A549 (cell line): ENCODE measurements around the gene CDCA3. TPM values are rescaled to one million over a fixed set of nuclear protein-coding genes. Genes with fewer than 3 reads are reported as not detected.

ENCODE experiments used
- ATAC-seq, 2 experiments: fragments of 200-7000 bp in 1 of 2; fragments of >200 bp in 1 of 2; cut with Nextera tagmentation in 1 of 2; cut with Tn5 transposase in 1 of 2; 3 replicates each; pipeline versions ENCODE4 v1.8.0 to v1.9.1; 2018 to 2020; ENCODE audit warnings: mild to moderate bottlenecking in 1 of 2, moderate library complexity in 1 of 2
- CTCF ChIA-PET: fragments of 300-600 bp; sonication (Branson Sonifier 250); formaldehyde crosslinking; extraction: SDS; loops from one replicate; lab custom pipeline; 2021; ENCODE audit warnings: antibody characterized with exemption, inconsistent platforms; lab: Yijun Ruan, JAX
- POLR2A ChIA-PET: fragments of 350-600 bp; formaldehyde crosslinking; extraction: SDS; loops from one replicate; lab custom pipeline; 2021; ENCODE audit warnings: antibody characterized with exemption, inconsistent platforms; lab: Yijun Ruan, JAX
- DNase-seq, 2 experiments: peaks; one replicate each; pipeline versions ENCODE4 v3.0.0 to v3.0.0-alpha.2; 2011 to 2016; ENCODE audit warnings: low read depth in 1 of 2, low spot score in 1 of 2
- FAIRE-seq: peaks from 2 replicates; lab custom pipeline; 2011; peaks lifted over from hg19 to GRCh38; lab: Jason Lieb, UNC
- H3K27ac ChIP-seq, 2 experiments: fragments of >200 bp; sonication (Bioruptor Twin); formaldehyde crosslinking; 3 replicates each; pipeline ENCODE4 v1.5.1; 2016 to 2017
- H3K4me1 ChIP-seq: fragments of >200 bp; sonication (Bioruptor Twin); formaldehyde crosslinking; 3 replicates; pipeline ENCODE4 v1.6.1; 2016
- H3K4me2 ChIP-seq: fragments of >200 bp; sonication (Bioruptor Twin); formaldehyde crosslinking; 3 replicates; pipeline ENCODE4 v1.6.1; 2016
- H3K4me3 ChIP-seq: fragments of >200 bp; sonication (Bioruptor Twin); formaldehyde crosslinking; 3 replicates; pipeline ENCODE4 v1.5.1; 2016
- H3K9me3 ChIP-seq: fragments of >200 bp; sonication (Bioruptor Twin); formaldehyde crosslinking; 3 replicates; pipeline ENCODE4 v1.6.1; 2016
- BCL3 ChIP-seq: fragments of >200 bp; sonication (Bioruptor Twin); formaldehyde crosslinking; IDR thresholded peaks from 3 replicates; pipeline ENCODE4 v1.6.1; 2016
- BHLHE40 ChIP-seq: IDR thresholded peaks from 2 replicates; pipeline ENCODE4 v1.6.1; 2012; ENCODE audit warnings: low read depth, low read length, inconsistent platforms
- CBX2 ChIP-seq: fragments of 200-600 bp; sonication (generic); IDR thresholded peaks from 2 replicates; pipeline ENCODE4 v1.6.1; 2016; ENCODE audit warnings: low read depth, mild to moderate bottlenecking, borderline replicate concordance
- CHD4 ChIP-seq: fragments of 200-600 bp; sonication (generic); IDR thresholded peaks from 2 replicates; pipeline ENCODE4 v1.6.1; 2016; ENCODE audit warnings: antibody characterized with exemption, mild to moderate bottlenecking, borderline replicate concordance
- EHF ChIP-seq: fragments of 250-450 bp; sonication (Bioruptor Pico); IDR thresholded peaks from 2 replicates; pipeline ENCODE4 v1.5.0; 2020; ENCODE audit warnings: mild to moderate bottlenecking
- EHMT2 ChIP-seq: fragments of 200-600 bp; sonication (generic); IDR thresholded peaks from 2 replicates; pipeline ENCODE4 v1.6.1; 2016; ENCODE audit warnings: antibody characterized with exemption, low read depth, mild to moderate bottlenecking, moderate library complexity
- EP300 ChIP-seq, 2 experiments: fragments of >200 bp; sonication (Bioruptor Twin); formaldehyde crosslinking; IDR thresholded peaks; 2 replicates in 1 of 2; 3 replicates in 1 of 2; pipeline ENCODE4 v1.6.1; 2016 to 2017
- FOSB ChIP-seq: fragments of 250-450 bp; sonication (Bioruptor Pico); IDR thresholded peaks from 2 replicates; pipeline ENCODE4 v1.5.0; 2020; ENCODE audit warnings: mild to moderate bottlenecking, moderate library complexity
- HEYL ChIP-seq: fragments of 250-450 bp; sonication (Bioruptor Pico); IDR thresholded peaks from 2 replicates; pipeline ENCODE4 v1.8.0; 2021; ENCODE audit warnings: mild to moderate bottlenecking, moderate library complexity
- HMGXB4 ChIP-seq: fragments of 250-450 bp; sonication (Bioruptor Pico); IDR thresholded peaks from 2 replicates; pipeline ENCODE4 v1.5.0; 2021; ENCODE audit warnings: mild to moderate bottlenecking, moderate library complexity, borderline replicate concordance
- JUNB ChIP-seq: fragments of >200 bp; sonication (Bioruptor Twin); formaldehyde crosslinking; IDR thresholded peaks from 2 replicates; pipeline ENCODE4 v1.6.1; 2016
- KDM5A ChIP-seq: fragments of 200-600 bp; sonication (generic); IDR thresholded peaks from 2 replicates; pipeline ENCODE4 v1.6.1; 2016; ENCODE audit warnings: antibody characterized with exemption, mild to moderate bottlenecking
- MAFK ChIP-seq: fragments of 450-650 bp; IDR thresholded peaks from 2 replicates; pipeline ENCODE4 v1.6.1; 2014; ENCODE audit not compliant: partially characterized antibody
- MAZ ChIP-seq: fragments of 150-350 bp; IDR thresholded peaks from 2 replicates; pipeline ENCODE4 v1.6.1; 2014; ENCODE audit warnings: antibody characterized with exemption, low read depth, low read length, borderline replicate concordance
- NFE2L2 ChIP-seq: fragments of 150-350 bp; conservative IDR thresholded peaks from 2 replicates; pipeline ENCODE4 v1.6.1; 2014; ENCODE audit warnings: low read length
- NR3C1 ChIP-seq: fragments of >200 bp; sonication (Bioruptor Twin); formaldehyde crosslinking; IDR thresholded peaks from 3 replicates; pipeline ENCODE4 v1.6.1; 2017
- PHF8 ChIP-seq: fragments of 200-600 bp; sonication (generic); IDR thresholded peaks from 2 replicates; pipeline ENCODE4 v1.6.1; 2016; ENCODE audit warnings: low read depth, mild to moderate bottlenecking, antibody characterized with exemption, moderate library complexity, borderline replicate concordance
- RAD21 ChIP-seq, 2 experiments: fragments of >200 bp in 1 of 2; sonication (Bioruptor Twin) in 1 of 2; formaldehyde crosslinking in 1 of 2; IDR thresholded peaks in 1 of 2; conservative IDR thresholded peaks in 1 of 2; 2 replicates in 1 of 2; 3 replicates in 1 of 2; pipeline ENCODE4 v1.6.1; 2012 to 2018; ENCODE audit warnings: inconsistent platforms in 1 of 2
- RCOR1 ChIP-seq: fragments of 150-350 bp; IDR thresholded peaks from 2 replicates; pipeline ENCODE4 v1.6.1; 2014; ENCODE audit warnings: antibody characterized with exemption, low read length, low read depth
- RFX5 ChIP-seq: fragments of 450-650 bp; IDR thresholded peaks from 2 replicates; pipeline ENCODE4 v1.7.1; 2014; ENCODE audit warnings: antibody characterized with exemption, mild to moderate bottlenecking, moderate library complexity
- SREBF2 ChIP-seq: fragments of 450-650 bp; IDR thresholded peaks from 2 replicates; pipeline ENCODE4 v1.6.1; 2014; ENCODE audit warnings: mild to moderate bottlenecking, moderate library complexity
- USF2 ChIP-seq: fragments of 450-650 bp; IDR thresholded peaks from 2 replicates; pipeline ENCODE4 v1.6.1; 2014; ENCODE audit warnings: antibody characterized with exemption
- ZFP36 ChIP-seq: fragments of 450-650 bp; IDR thresholded peaks from 2 replicates; pipeline ENCODE4 v1.6.1; 2014; ENCODE audit warnings: borderline replicate concordance; ENCODE audit not compliant: partially characterized antibody
- ZSCAN20 ChIP-seq: fragments of 250-450 bp; sonication (Bioruptor Pico); IDR thresholded peaks from 2 replicates; pipeline ENCODE4 v1.8.0; 2022; ENCODE audit warnings: mild to moderate bottlenecking, moderate library complexity
- WGBS: methylation state at CpG from one replicate; pipeline ENCODE4 v1.1.6; 2017; ENCODE audit errors: missing lambda C conversion rate; 5-methylcytosine and 5-hydroxymethylcytosine counted together
- polyA plus RNA-seq, 4 experiments: library from polyadenylated mRNA; depleted of rRNA in 3 of 4; stranded (reverse); fragments of >200 nt; fragmentation: RNase III in 1 of 4; extraction: RNeasy Plus Mini Kit Qiagen cat#74134 plus additional on column Dnase treatment in 1 of 4; gene quantifications; 2 replicates in 3 of 4; 3 replicates in 1 of 4; pipeline ENCODE4 v1.2.3, GENCODE V29; 2011 to 2017
- TF ChIP-seq, protein P1 (sequence below): fragments of 150-350 bp; IDR thresholded peaks from 2 replicates; pipeline ENCODE4 v1.6.1; 2014; ENCODE audit warnings: low read depth, mild to moderate bottlenecking, low read length
- TF ChIP-seq, protein P2 (sequence below): IDR thresholded peaks from 2 replicates; pipeline ENCODE4 v1.6.1; 2012

Gene CDCA3
- polyA plus RNA-seq, 2 of the 4 experiments (the other 2 are of a cell fraction), result 57.5 to 80.2 TPM

DNA sequence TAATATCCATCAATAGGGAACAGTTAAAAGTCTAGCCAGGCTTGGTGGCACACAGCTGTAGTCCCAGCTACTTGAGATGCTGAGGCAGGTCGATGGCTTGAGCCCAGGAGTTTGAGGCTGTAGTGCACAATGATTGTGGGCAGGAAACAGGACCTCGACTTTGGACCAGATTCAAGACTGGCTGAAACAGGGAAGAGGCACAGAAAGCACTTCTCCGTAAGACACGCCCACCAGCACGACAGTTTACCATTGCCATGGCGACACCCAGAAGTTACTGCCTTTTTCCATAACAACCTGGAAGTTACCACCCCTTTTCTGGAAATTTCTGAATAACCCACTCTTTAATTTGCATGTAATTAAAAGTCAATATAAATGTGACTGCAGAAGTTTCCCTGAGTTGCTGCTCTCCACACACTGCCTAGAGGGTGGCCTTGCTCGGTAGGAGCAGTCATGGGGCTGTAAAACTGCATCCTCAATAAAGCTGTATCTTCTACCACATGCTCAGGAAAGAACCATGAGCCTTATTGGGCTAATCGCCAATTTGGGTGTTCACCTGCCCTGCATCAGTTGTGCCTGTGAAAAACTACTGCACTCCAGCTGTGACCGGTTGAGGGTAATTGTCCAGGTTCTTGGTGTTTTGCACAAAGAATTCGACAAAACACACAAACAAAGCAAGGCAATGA lies 48.9 kb upstream of the CDCA3 start:
- TF ChIP-seq CBX2 (no peak), EP300 (IDR thresholded peaks at IDR 0.05) (no peak), RCOR1 (no peak), HEYL (CRISPR knock-in tag) (no peak), BCL3 (no peak), RFX5 (no peak), MAFK (no peak), FOSB (CRISPR knock-in tag) (no peak), CHD4 (no peak), JUNB (no peak), ZFP36 (no peak), USF2 (no peak), HMGXB4 (CRISPR knock-in tag) (no peak)
- TF ChIP-seq, protein P1, sequence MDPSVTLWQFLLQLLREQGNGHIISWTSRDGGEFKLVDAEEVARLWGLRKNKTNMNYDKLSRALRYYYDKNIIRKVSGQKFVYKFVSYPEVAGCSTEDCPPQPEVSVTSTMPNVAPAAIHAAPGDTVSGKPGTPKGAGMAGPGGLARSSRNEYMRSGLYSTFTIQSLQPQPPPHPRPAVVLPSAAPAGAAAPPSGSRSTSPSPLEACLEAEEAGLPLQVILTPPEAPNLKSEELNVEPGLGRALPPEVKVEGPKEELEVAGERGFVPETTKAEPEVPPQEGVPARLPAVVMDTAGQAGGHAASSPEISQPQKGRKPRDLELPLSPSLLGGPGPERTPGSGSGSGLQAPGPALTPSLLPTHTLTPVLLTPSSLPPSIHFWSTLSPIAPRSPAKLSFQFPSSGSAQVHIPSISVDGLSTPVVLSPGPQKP, result no peak
- no peak overlapping the region for H3K27ac ChIP-seq
- POLR2A ChIA-PET, result no interaction called here
- H3K9me3 ChIP-seq, result no peaks in the 10 kb centered on the region
- DNase-seq, result peak in 1 of 2 experiments; percentile 62
- no peak for FAIRE-seq
- CTCF ChIA-PET, result interaction anchor here (1.0 to 22.2 kb wide), 9 partner anchors 8 to 148 kb away, joined by 3 to 232 read pairs (median 6); partner anchors contain the start of genes MLF2, SPSB2 and TPI1
- H3K4me1 ChIP-seq, result peaks cover 5% of the 10 kb centered on the region; the same call in 2 of the 3 replicates
- H3K4me2 ChIP-seq, result no peak overlapping the region
- no peak overlapping the region for H3K4me3 ChIP-seq
- no peak for ATAC-seq
- WGBS, result 74% methylated on average over 10 of the region's 10 CpGs

DNA sequence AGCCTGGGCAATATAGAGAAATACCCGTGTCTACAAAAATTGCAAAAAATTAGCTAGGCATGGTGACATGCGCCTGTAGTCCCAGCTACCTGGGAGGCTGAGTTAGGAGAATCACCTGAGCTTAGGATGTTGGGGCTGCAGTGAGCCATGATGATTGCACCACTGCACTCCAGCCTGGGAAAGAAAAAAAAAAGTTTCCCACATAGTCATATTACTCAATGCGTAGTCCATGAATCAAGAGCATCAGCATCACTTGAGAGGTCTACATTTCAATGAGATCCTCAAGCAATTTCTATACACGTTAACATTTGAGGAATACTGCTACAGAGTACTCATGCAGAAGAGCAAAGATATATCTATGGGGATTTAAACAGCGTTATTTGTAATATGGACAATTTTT lies 48.3 kb upstream of the CDCA3 start:
- H3K9me3 ChIP-seq, result no peaks in the 10 kb centered on the region
- H3K4me2 ChIP-seq, result no peak overlapping the region
- POLR2A ChIA-PET, result no interaction called here
- CTCF ChIA-PET, result interaction anchor here (1.0 to 22.2 kb wide), 9 partner anchors 8 to 147 kb away, joined by 3 to 232 read pairs (median 6); partner anchors contain the start of genes MLF2, SPSB2 and TPI1
- no peak for TF ChIP-seq MAFK
- TF ChIP-seq NR3C1, result no peak
- no peak for TF ChIP-seq EP300 (IDR thresholded peaks at IDR 0.05)
- TF ChIP-seq SREBF2, result no peak
- TF ChIP-seq MAZ, result no peak
- no peak for TF ChIP-seq RAD21 (conservative IDR thresholded peaks at IDR 0.05 in 1 of 2, IDR thresholded peaks at IDR 0.05 in 1 of 2)
- no peak for TF ChIP-seq EHMT2
- no peak for TF ChIP-seq PHF8
- TF ChIP-seq EHF (CRISPR knock-in tag), result no peak
- TF ChIP-seq BHLHE40, result no peak
- TF ChIP-seq KDM5A, result no peak
- TF ChIP-seq, protein P2, sequence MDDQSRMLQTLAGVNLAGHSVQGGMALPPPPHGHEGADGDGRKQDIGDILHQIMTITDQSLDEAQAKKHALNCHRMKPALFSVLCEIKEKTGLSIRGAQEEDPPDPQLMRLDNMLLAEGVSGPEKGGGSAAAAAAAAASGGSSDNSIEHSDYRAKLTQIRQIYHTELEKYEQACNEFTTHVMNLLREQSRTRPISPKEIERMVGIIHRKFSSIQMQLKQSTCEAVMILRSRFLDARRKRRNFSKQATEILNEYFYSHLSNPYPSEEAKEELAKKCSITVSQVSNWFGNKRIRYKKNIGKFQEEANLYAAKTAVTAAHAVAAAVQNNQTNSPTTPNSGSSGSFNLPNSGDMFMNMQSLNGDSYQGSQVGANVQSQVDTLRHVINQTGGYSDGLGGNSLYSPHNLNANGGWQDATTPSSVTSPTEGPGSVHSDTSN, result no peak
- no peak for TF ChIP-seq NFE2L2
- no peak for TF ChIP-seq ZSCAN20
- peaks cover 5% of the 10 kb centered on the region; the same call in 2 of the 3 replicates for H3K4me1 ChIP-seq
- FAIRE-seq (no peak), ATAC-seq (no peak), DNase-seq (no peak)
- WGBS, result 89% methylated on average over 5 of the region's 5 CpGs
- H3K27ac ChIP-seq, result no peak overlapping the region
- H3K4me3 ChIP-seq, result no peak overlapping the region
